NCI-H2227 (cell line): Measurements from ENCODE around the gene C1orf174.

Experiments
- DNase-seq: peaks from one replicate; lab custom pipeline; 2025; ENCODE audit not compliant: unreplicated experiment; lab: John Stamatoyannopoulos, UW

The C1orf174 gene

DNA sequence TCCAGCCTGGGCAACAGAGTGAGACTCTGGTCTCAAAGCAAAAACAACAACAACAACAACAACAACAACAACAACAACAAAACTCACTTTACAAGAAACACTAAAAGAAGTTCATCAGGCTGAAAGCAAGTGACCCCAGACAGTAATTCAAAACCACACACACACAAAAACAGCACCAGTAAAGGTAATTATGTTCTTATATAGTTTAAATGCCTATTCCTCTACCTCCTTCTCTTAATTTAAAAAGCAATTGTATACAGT, 1.7 kb downstream of the C1orf174 start:
- no peak for DNase-seq

DNA sequence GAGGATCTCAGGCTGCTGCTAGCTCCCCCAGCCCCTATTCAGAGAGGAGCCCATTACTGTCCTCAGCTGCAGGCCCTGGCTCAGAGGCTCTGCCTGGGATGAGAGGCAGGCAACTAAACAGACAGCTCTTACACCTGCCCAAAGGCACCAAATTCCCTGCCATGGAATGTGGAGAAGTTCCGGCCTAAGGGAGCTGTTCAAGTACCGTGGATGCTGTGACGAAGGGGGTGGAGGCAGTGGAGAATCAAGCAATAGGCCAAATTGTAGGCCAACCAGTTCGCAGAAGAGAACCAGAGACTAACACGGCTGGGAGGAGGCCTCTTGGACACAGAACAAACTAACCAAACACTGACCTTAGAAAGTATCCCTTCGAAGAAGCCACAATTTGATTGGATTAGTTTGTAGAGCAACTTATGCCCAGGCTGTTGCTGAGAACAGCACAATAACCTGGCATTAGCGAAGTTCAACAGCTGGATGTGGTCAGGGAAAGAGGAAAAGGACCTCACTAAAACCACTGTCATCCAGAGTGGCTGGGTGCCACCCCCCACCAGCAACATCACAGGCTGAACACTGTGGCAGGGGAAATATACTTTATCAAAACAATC, 3.6 kb downstream of the C1orf174 start:
- no peak for DNase-seq

DNA sequence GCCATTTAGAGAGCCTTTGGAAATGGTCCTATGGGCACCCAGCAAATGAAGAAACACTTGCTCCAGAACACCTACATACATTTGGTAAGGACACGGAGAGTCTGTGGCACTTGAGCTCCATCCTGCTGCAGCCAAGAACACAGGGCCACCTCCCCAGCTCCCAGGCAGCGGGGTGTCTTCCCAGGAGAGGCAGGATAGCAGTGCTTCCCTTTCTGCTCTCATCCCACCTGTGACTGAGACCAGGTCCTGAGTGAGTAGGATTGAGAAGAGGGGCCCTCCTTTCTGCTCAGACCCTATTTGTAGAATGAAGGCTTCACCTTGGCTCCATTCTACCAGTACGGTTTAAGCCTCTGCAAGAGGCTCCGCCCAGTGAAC, 4.1 kb downstream of the C1orf174 start:
- DNase-seq, result no peak

DNA sequence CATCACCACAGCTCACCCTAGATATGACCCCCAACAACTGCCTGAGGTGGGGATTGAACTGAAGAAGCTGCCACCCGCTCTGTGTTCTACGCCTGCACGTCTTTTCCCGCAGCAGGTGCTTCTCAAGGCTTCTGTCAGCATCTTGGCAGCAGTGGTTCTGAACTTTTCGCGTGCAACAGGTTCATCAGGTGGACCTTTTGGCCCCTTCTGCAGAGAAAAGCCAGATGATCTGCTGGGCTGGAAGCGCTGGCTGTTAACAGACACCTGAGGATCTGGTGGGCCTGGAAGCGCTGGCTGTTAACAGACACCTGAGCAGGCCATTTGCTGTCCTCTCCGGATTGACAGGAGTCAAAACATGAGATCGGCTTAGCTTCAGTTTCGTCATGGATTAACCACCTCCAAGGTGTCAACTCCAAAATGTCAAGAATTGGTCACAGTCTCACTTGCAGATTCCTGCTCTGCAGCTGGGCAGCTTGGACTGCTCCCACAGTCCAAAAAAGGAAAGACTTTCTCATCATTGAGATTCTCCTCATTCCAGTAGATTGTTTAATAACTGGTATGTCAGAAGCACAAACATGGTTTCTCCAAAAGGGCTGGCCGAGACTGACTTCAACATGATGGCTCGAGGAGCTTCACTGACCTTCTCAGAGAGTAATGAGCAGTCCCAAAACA, 4.7 kb downstream of the C1orf174 start:
- no peak for DNase-seq

DNA sequence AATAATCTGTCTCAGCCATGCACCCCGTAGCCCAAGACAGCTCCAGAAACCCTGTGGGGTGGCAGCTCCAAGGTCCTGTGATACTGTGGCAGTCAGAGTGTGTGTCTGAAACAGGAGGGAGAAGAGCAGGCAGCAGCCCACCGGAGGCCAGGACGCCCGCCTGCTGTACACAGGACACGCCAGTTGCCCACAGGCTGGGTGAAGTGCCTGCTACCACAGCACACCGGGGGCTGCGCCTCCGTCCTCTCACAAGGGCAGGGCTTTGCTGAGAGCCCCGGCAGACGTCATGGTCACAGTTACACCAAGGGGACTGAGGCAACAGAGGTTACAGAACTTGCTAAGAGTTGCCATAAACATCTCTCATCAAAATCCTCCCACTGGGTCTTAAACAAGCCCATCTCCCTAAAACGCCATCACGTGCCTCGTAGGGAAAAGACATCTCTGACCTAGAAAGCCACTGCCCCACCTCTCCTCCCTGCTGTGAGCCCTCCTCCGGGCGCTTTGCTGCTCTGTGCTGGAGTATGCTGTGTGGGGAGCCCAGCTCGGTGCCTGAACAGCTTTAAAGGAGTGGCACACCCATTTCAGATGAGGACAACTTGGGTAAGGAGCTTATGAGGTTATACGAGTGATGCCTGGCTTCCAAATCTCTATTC, 5.3 kb downstream of the C1orf174 start:
- no peak for DNase-seq

DNA sequence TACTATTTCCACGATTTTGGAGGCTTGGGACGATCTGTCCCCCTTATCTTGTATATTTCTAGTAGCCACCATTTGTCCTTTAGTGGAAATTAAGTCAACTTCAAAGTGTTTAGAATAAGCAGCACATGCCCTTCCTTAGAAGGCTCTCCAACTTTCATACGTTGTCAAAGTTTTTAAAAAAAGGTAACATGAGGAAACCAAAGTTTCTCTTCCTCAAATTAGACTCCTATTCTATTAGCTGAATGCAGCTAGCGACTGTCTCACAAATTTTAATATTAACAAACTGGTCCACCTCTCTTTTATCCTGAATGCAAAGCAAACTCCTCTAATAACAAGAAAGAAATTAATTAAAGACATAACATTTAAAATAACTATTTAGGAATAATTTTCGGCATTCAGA, 6.9 kb downstream of the C1orf174 start:
- DNase-seq, result no peak

DNA sequence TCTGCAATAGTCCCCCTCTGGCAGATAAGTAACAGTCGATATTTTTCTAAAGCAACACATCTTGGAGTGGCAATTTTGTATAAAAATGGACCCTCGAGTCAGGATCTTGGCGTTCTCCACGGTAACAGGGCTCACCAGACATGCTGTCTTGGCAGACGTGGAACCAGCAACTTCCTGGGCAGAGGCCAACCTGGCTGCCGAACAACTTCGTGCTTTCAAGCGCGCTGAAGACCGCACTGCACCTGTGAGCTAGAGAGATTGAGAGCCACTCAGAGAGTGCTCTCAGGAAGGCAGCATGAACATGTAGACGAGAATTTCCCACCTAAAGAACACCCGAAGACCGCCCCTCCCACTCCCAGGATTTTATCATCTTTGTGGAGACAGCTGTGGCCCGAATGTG, 7.3 kb downstream of the C1orf174 start:
- DNase-seq, result no peak

DNA sequence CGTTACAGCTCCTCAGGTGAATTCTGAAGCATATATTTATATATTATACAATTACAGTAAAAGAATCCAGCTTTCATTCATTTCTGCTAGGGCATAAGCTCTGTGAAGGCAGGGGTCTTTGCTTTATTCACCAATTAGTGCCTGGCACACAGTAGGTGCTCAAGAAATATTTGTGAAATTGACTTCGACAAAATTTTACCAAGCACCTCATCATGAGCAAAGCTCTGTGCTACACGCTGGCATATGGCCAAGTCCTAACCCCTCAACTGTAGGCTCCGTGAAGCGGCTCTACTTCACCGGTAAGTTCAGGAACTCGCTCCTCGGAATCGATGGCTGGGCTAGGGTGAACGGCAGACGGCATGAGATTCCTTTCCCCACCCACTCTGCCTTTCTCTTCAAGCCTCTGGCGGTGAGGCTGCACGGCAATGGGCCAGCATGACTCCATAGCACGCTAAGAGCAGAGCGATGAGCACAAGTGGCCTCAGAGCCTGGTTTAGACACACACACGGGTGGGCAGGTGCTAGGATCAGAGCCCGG, 8.7 kb downstream of the C1orf174 start:
- no peak for DNase-seq

DNA sequence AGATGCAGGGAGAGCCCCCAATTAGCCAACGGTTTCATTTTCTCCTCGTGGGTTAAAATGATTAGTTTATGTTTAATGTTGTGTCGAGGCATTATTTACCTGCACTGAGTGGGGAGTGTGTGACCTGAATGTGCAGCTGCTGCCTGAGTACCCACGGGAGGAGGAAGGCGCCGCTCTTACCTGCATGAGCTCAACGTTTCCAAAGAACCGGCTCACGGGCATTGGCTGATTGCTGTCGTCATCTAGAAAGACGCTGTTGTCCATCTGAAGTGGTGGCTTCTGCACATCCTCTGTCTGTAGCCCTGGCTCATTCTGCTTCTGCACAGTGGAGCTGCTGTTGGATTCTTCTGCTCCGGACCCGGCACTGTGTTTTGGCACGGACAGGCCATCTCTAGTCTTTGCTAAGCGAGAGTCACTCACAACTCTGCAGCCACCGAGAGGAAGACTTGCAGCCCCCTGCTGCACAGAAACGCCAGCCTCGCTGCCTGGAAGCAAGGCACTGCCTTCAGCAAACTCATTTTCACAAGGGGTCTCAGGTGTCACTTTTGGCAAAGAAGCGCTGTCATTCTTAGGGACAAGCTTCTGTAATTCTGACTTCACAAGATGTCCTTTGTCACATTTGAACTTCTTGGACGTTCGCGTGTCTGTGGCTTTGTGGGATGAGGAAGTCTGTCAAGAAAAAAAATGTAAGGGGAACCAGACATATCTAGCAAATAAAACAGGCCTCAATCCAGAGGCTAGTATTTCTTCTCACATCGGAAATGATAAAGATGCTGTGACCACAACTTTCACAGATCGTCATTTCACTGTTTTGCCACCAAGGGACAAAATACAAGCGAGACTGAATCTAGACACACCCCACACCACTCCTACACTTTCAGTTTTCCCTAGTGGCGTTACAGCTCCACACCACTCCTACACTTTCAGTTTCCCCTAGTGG, 9.4 kb downstream of the C1orf174 start:
- DNase-seq, result no peak

DNA sequence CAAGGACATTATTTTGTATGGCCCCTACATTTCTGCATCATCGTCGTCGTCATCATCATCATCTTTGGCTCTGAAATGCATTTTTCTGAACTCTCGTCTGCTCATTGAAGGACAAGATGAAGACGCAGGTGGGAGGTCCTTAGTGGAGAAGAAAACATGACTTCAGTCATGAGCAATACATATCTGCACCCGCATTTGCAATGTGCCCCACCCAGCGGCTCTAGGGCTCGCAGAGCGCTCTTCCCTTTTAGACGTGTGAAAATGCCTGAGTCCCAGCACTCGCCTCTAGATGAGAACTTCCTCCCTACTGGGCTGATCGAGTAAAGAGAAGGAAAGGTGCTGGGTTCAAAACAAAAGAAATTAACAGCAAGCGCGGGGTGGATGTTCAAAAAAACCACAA, 10.1 kb downstream of the C1orf174 start:
- no peak for DNase-seq

DNA sequence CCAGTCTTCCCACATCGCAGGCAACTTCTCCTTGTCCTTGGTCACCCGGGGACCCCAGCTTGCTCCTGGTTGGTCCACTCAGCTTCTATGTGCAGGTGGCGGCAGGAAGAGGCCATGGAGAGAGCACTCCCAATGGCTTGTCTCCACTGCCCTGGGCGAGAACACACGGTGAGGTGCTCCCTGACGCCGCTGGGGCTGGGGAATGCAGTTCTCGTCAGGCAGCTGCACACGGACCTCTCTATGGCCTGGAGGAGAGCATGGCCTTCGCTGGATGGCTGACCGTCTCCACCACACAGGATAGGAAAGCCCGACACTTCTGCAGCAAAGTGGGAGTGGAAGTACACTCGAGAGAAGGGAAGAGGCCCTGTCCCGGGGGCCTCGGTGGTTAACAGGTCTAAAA, 11.8 kb downstream of the C1orf174 start:
- DNase-seq, result no peak

DNA sequence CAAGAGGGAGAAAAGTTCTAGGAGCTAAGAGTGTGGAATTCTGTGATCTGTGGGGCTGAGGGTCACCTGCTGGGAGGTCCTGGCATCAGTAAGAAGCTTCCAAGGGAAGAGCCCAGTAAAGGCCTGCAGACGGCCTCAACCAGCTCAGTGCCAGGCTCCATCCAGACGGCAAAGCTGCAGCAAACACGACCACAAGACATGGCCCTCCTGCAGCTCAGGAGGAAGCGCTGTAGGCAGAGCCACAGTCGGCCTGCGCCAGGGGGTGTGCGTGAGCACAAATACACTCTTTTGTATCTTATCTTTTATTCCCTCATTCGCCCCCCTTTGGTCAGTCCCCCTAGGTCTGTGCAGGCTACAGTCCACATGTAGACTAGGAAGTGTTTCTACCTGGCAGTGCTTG, 13.4 kb downstream of the C1orf174 start:
- DNase-seq, result no peak

DNA sequence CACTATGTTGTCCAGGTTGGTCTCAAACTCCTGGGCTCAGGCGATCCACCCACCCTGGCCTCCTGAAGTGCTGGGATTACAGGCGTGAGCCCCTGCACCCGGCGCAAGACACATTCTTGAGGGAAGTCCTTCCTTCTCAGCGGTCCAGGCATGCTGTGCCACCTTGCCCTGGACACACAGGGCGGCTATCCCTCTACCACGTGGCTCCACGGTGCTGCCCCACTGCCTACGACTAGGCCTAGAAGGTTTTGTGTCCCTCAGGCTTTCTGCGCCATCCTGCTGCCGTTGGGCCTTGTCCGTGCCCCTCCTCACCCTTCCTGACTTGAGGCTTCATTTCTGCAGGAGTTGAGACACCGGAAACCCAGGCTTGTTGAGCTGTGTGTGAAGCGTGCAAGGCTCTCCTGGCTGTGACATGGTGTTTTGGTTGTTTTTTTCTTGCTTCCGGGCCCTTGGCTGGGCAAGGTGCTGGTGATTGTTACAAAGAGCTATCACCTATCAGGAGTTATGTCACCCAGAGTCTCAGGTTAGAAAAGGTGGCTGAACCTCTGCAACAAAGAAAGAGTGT, 13.9 kb downstream of the C1orf174 start:
- DNase-seq, result no peak

DNA sequence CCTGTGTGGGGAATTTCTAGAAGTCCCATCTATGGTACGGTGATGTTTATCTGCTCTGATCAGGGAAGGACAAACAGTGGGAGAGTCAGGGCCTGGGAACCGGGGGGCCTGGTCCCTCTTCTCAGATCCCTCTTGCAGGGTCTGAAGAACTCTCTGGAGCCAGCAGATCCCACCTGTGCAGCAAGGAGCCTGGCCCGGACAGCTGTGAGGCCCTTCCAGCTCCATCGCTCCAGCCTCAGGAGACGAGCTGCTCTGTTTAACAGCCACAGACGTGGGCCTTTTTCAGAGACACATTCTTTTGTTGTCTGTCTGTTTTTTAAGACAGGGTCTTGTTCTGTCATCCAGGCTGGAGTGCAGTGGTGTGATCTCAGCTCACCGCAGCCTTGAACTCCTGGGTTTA, 14.5 kb downstream of the C1orf174 start:
- DNase-seq, result no peak

DNA sequence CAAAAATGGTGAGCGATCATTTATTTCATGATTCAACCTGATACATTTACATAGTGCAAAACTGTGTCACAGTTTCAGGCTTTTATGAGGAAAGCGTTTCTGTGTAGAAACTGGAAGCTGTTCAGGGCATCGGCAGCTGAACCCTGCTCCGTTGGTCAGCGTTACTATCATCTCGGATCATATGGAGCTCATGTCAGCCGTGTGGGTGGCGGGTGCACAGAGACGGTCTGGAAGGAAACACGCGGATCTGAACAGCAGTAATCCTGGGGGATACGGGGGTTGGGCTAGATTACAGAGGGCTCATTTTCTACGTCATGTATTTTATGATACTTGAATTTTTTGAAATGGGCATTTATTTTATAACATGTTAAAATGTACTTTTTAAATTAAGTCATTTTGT, 15.1 kb downstream of the C1orf174 start:
- DNase-seq, result no peak

DNA sequence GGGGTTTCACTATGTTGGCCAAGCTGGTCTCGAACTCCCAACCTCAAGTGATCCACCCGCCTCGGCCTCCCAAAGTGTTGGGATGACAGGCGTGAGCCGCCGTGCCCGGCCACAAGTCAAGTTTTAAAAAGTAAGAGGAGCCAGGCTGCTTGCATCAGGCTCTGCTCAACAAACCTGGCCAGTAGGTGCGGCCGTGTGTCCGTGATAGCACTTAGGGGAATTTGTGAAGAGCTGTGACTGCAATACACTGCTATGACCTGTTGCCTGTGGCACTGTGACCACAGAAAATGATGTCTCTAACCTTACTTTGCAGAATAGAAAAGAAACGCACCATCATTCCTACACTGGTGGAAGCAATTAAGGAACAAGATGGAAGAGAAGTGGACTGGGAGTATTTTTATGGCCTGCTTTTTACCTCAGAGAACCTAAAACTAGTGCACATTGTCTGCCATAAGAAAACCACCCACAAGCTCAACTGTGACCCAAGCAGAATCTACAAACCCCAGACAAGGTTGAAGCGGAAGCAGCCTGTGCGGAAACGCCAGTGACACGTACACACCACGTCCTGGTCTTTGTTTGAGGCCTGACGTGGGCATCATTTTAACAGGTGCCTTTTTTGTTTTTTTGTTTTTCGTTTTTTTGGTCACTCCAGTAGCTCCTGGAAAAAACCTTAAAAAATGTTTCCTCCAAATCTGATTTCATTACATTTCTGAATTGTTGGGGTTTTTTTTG, 16.7 kb downstream of the C1orf174 start:
- no peak for DNase-seq

DNA sequence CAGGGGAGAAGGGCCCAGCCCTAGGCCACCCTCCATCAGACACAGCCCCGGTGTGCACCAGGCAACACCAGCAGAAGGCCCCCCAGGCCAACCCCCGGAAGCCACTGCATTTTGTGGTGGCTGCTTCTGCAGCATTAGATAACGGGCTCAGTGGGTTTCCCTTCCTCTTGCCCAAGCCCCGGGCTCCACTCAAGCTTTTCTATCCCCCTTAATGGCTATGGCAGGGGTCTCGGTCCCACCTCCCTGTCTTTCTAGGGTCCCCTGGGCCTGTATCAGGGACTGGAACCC, 18.9 kb downstream of the C1orf174 start:
- no peak for DNase-seq

DNA sequence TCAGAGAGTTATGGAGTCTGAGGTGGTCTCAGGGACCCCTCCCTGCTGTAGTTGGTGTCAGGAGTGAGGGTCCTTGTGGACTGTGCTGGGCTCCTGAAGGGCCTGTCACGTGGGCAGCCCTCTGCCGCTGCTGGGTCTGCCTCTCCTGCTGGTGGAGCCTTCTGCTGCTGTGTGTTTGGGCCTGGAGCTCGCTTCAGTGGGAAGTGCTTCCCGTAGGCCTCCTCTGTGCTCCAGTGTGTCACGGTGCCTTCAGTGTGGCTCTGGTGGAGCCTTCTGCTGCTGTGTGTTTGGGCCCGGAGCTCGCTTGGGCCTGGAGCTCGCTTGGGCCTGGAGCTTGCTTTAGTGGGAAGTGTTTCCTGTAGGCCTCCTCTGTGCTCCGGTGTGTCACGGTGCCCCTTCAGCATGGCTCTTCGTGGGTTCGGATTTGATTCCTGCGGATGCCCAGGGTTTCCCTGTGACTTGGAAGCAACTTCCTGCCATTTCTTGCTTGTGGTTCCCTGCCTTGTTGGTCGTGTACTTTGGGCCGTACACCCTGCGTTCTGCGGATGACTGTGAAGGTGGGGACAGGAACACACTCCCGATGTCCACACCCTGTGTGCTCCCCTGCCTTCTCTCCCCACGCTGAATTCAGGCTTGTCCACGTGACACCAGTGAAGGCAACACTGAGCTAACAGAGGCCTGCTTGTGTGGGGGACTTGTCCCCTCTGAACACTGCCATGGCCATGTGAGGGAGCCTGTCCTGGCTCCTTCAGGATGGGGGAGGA, 19.5 kb downstream of the C1orf174 start:
- no peak for DNase-seq

DNA sequence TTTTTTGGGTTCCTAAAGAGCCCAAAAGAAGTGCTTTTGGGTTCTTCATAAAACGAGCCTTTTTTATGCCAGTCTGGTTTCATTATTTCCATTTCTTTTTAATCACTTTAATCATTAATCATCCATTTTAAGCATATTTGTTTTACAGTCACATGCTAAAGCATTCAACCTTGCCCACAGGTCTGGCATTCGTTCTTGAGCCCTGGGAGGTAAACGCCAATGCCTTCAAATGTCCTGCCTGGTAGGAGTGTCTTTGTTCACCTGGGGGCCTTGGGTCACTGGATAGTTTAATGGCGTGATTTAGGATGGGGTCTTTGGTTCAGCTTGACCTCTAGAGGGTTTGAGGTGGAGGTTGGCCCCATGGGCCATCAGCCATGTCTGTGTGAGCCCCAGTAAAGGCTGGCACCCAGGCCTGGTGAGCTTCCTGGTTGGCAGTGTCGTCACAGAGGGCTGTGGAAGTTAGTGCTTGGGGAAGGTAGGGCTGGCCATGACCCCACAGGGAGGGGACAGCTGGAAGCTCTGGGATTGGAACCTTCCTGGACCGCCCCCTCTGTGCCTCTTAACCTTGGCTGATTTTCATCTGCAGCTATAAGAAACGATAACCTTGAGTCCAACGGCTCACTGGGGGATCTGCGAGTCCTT, 20.2 kb downstream of the C1orf174 start:
- no peak for DNase-seq

DNA sequence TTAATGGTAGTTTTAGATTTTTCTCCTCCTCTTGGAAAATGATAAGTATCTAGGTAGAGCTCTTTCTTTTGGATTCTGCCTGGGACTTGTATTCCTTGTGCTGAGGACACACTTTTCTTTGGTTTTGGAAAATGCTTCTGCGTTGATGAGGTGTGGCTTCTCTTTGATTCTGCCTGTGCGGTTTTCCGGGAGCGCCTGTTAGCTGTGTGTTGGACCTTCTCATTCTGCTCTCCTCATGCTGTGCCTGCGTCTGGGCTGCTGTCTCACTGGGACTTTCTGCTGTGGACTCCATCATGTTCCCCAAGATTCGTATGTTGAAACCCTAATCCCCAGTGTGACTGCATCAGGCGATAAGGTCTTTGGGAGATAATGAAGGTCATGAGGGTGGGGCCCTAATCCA, 21.0 kb downstream of the C1orf174 start:
- no peak for DNase-seq
